Stimulated activated naive CD8-positive, alpha-beta T cell treated with anti-CD3 and anti-CD28 coated beads, Interleukin-15, Interleukin-2, amounts not matched to agents 100 ng/mL and 50 ng/mL, for 24 hours (primary cell): ENCODE data around the gene AKAP8L.

ENCODE experiments used
- H3K27ac Mint-ChIP-seq: one replicate; pipeline ENCODE4 v1.8.0; 2021; ENCODE audit warnings: mild to moderate bottlenecking, mixed read lengths
- H3K27me3 Mint-ChIP-seq: one replicate; pipeline ENCODE4 v1.8.0; 2021; ENCODE audit warnings: mixed read lengths
- H3K36me3 Mint-ChIP-seq: one replicate; pipeline ENCODE4 v1.8.0; 2021; ENCODE audit warnings: low read depth, mixed read lengths
- H3K4me1 Mint-ChIP-seq: one replicate; pipeline ENCODE4 v1.8.0; 2021; ENCODE audit warnings: low read depth, mixed read lengths
- H3K4me3 Mint-ChIP-seq: one replicate; pipeline ENCODE4 v1.8.0; 2021; ENCODE audit warnings: mild to moderate bottlenecking, mixed read lengths
- H3K9me3 Mint-ChIP-seq: one replicate; pipeline ENCODE4 v1.8.0; 2021; ENCODE audit warnings: mixed read lengths

Gene AKAP8L

DNA sequence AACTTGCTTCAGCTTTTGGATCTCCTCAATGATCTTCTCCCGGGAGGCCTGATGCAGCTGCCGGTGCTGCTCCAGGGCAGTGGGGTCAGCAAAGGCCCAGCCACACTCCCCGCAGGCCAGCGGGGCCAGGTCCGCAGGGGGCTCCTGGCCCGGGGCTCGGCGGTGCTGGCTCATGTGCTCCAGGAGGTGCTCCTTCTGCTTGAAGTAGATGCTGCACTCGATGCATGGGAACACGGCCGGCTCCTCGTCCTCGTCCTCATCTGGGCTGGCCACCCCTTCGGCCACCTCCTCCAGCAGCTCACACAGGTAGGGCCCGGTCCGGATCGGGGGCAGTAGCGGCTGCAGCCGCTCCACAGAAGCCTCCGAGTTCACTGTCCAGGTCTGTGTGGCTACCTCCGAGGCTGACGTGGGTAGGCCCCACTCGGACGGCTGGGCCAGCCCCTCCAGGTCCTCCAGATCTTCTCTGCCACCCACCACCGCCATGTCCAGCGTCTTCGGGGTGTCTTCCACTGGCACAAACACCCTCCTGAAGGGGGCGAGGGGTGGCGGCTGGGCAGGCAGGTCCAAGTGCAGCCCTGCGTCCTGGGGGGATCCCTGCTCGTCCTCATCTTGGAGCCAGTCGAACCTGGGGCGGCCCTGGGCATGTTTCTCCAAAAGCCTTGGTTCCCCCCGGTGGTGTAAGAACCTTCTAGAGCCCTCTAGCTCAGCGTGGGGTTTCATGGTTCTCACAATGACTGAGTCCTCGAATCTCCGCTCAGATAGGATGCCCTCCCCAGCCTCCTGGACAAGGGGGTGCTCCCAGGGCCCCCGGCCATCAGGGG is 21.2 kb upstream of the AKAP8L start:
- Mint-ChIP-seq H3K27ac (no peak overlapping the region), H3K9me3 (no peaks in the 10 kb centered on the region), H3K27me3 (no peaks in the 10 kb centered on the region), H3K4me1 (peaks cover 5% of the 10 kb centered on the region), H3K36me3 (no peaks in the 10 kb centered on the region), H3K4me3 (no peak overlapping the region)

DNA sequence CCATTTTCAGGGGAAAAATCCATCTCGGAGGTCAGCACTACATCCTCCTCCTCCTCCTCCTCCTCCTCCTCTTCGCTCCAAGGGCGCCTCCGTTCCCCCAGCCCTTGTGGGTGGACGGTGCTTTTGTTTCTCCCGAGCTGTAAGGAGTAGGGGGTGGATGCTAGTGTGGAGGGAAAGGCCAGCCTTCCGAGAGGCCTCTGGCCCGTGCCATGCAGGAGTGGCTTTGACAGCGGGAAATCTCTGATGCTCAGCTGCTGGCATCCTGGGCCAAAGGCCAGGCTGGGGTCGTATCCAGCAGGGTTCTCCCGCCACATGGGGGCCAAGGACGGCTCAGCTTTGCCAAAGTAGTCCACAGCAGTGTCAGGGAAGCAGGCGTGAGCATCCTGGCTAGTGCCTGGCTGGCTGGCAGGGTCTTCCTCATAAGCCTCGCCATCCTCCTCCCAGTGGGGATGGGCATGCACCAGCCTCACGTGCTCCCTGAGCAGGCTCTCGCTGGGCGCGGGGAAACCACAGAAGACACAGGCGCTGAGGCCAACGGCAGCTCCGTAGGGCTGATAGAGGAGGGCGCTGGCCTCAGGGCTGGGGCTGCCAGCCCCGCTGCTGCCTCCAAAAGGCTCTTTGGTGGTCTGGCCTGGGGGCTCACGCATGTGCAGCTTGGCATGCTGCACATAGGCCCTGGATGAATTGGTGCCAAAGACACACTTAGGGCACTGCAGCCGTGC is 20.5 kb upstream of the AKAP8L start:
- Mint-ChIP-seq H3K36me3 (no peaks in the 10 kb centered on the region), H3K4me3 (no peak overlapping the region), H3K27me3 (no peaks in the 10 kb centered on the region), H3K9me3 (no peaks in the 10 kb centered on the region), H3K27ac (no peak overlapping the region), H3K4me1 (peaks cover 5% of the 10 kb centered on the region)

DNA sequence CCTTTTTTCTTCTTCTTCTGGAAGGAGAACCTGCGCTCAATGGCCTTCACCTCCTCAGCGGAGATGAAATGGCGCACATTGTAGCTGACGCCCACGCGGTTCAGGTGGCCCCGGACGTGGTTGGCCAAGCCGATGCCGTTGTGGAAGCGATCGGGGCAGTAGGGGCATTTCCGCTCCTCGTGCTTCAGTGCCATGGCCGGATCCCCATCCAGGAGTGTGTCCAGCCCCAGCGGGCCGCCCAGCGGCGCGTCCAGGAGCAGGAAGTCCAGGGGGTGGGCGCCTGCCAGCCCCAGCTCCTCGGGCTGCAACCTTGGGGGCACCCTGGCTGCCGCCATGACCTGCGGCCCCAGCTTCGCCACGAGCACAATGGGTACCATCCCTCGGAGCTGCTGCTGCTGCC is 19.8 kb upstream of the AKAP8L start:
- no peak overlapping the region for H3K4me3 Mint-ChIP-seq
- no peaks in the 10 kb centered on the region for H3K36me3 Mint-ChIP-seq
- H3K4me1 Mint-ChIP-seq: peaks cover 5% of the 10 kb centered on the region
- no peaks in the 10 kb centered on the region for H3K9me3 Mint-ChIP-seq
- no peak overlapping the region for H3K27ac Mint-ChIP-seq
- H3K27me3 Mint-ChIP-seq: no peaks in the 10 kb centered on the region

DNA sequence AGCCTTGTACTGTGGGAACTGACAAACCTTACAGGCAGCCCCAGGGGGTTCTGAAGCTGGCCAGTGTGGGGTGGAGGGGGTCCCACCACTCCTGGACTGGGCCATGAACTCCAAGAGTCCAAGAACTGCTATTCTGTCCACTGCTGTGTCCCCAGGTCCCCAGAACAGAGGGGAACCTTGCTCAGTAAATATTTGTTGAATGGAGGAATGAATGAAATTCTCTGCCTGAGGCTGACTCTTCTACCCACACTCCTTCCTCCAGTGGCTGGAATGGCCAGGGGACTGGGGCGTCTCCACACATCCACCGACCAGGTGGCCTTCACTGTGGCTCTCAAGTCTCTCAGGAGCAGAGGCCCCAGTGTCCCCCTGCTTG is 19.3 kb upstream of the AKAP8L start:
- Mint-ChIP-seq H3K27ac (no peak overlapping the region), H3K36me3 (no peaks in the 10 kb centered on the region), H3K27me3 (no peaks in the 10 kb centered on the region), H3K4me3 (no peak overlapping the region), H3K4me1 (peaks cover 9% of the 10 kb centered on the region), H3K9me3 (no peaks in the 10 kb centered on the region)

DNA sequence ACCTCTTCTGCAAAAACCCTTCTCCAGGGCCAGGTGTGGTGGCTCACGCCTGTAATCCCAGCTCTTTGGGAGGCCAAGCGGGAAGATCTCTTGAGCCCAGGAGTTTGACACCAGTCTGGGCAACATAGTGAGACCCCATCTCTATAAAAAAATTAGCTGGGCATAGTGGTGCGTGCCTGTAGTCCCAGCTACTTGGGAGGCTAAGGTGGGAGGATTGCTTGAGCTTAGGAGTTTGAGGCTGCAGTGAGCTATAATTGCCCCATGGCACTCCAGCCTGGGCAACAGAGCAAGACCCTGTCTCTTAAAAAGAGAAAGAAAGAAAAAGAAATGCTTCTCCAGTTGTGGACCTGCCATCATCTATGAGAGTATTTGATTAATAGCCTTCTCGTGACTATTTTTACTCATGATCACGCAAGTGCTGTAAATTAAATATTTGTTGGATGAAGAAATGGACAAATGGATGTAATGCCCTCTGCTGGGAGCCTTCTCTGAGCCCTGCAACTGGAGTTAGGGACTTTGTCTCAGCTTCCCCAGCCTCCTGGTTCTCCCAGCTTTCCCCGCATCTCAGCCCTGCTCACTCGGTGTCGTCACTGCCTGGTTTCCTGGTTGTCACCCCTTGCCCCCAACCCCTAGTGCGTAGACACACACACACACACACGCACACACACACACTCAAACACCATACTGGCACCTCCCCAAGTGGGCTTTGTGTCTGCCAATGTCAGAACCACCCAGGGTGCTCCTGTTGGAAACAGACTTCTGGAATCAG is 18.8 kb upstream of the AKAP8L start:
- no peak overlapping the region for H3K4me3 Mint-ChIP-seq
- H3K27ac Mint-ChIP-seq: no peak overlapping the region
- no peaks in the 10 kb centered on the region for H3K27me3 Mint-ChIP-seq
- no peaks in the 10 kb centered on the region for H3K36me3 Mint-ChIP-seq
- H3K4me1 Mint-ChIP-seq: peaks cover 12% of the 10 kb centered on the region
- no peaks in the 10 kb centered on the region for H3K9me3 Mint-ChIP-seq

DNA sequence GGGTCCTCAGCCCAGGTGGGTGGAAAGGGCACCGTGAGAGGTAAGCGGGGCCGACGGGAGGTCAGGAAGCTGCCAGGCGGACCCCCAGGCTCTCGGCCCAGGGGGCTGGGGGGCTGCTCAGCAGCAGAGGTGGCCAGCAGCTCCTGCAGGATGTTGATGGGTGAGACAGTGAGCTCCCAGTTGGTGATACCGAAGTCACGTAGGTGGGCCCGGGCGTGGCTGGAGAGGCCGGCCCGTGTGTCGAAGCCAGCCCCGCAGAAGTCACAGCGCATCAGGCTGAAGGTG is 18.0 kb upstream of the AKAP8L start:
- Mint-ChIP-seq H3K27me3 (no peaks in the 10 kb centered on the region), H3K9me3 (no peaks in the 10 kb centered on the region), H3K4me3 (no peak overlapping the region), H3K27ac (no peak overlapping the region), H3K36me3 (peaks cover 2% of the 10 kb centered on the region), H3K4me1 (peaks cover 15% of the 10 kb centered on the region)

DNA sequence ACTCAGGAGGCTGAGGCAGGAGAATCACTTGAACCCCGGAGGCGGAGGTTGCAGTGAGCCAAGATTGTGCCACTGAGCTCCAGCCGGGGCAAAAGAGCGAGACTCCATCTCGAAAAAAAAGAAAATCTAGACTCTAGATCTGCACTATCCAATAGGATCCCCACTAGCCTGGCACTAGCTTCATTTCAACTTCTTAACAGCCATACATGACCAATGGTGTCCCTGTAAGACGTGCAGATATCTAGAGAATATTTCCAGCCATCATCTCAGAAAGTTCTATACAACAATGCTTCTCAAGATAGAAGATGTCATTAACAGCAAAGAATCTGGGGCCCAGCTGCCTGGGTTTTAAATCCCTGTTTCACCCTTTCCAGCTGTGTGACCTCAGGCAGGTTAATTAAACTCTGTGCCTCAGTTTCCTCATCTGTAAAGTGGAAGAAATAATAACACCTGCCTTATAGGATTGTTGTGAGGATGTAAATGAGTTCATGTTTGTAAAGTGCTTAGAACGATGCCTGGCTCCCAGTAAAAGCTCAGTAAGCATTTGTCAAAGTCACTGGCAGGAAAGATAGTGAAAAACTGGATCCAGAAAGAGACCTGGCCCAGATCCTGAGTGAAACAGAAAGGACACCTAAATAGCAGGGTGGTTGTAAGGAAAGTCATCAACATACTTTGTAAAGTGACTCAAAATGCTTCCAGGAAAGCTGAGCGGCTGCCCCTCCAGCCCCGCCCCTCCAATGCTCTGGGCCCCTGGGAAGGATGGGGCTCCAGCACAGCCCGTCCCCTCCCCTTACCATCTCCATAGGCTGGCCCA is 17.4 kb upstream of the AKAP8L start:
- Mint-ChIP-seq H3K27me3 (no peaks in the 10 kb centered on the region), H3K4me1 (peaks cover 20% of the 10 kb centered on the region), H3K36me3 (peaks cover 7% of the 10 kb centered on the region), H3K27ac (no peak overlapping the region), H3K9me3 (no peaks in the 10 kb centered on the region), H3K4me3 (no peak overlapping the region)

DNA sequence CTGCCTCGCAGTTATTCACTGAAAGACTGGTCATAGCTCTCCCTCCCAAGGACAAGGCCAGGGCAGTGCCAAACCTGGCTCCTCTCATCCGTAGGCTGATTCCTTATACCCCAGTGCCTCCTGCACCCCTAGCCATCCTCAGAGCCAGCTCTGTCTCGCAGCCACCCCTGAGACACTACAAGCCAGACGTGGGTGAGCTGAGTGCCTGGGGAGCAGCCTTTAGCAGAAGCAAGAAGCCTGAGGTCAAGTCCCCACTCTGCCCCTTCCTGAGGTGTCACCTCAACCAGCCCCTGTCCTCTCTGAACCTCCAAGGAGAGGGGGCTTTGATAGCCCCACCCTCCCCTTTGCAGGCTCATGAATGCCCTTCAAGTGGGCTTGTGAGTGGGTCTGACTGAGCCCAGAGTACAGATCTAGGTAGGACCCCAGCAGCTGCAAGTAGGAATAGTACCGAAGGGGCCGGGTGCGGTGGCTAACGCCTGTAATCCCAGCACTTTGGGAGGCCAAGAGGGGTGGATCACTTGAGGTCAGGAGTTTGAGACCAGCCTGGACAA is 14.8 kb upstream of the AKAP8L start:
- H3K4me1 Mint-ChIP-seq: peaks cover 33% of the 10 kb centered on the region
- H3K9me3 Mint-ChIP-seq: no peaks in the 10 kb centered on the region
- no peaks in the 10 kb centered on the region for H3K27me3 Mint-ChIP-seq
- H3K4me3 Mint-ChIP-seq: peak overlapping the region; percentile 97
- peak overlapping the region; percentile 94 for H3K27ac Mint-ChIP-seq
- H3K36me3 Mint-ChIP-seq: peaks cover 14% of the 10 kb centered on the region

DNA sequence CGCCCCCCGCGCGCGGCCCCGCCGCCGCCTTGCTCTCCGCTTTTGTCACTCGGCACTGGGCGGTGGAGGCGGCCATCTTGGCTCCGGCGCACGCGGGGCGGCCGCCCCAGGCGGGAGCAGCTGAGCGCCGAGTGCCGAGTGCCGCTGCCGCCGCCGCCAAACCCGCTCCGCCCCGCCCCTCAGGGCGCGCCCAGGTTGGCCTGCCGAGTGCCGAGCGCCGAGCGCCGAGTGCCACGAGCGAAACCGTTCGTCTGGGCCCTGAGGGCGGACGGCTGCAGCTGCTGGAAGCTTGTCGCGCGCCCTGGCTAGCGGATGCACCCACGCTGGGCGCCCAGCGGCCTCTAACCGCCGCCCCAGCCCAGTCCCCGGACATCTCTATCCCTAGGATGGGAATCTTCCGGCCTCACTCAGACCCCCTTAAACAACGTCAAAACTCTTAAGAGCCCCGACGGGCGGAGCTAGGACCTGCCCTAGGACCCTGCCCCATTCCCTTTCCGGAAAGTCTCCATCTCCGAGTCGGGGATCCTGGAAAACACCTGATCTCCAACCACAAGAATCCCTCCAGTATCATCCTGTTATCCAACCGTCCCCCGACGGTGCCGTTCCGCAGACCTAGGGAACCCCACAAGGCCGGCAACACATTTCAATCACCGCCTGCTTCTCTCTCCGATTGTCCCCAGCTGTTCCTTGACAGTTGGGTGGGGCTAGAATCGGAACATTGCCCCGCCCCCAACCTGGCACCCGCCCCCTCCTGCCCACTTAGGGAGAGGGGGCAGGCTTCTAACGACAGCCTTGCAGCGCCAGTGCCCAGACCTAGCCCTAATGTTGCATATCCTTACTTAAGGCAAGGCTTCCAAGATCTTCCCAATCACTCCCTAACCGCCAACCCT is 14.1 kb upstream of the AKAP8L start:
- H3K27me3 Mint-ChIP-seq: no peaks in the 10 kb centered on the region
- H3K36me3 Mint-ChIP-seq: peaks cover 14% of the 10 kb centered on the region
- H3K9me3 Mint-ChIP-seq: no peaks in the 10 kb centered on the region
- H3K4me1 Mint-ChIP-seq: peaks cover 33% of the 10 kb centered on the region
- H3K27ac Mint-ChIP-seq: peak overlapping the region; percentile 94
- H3K4me3 Mint-ChIP-seq: peak overlapping the region; percentile 97

DNA sequence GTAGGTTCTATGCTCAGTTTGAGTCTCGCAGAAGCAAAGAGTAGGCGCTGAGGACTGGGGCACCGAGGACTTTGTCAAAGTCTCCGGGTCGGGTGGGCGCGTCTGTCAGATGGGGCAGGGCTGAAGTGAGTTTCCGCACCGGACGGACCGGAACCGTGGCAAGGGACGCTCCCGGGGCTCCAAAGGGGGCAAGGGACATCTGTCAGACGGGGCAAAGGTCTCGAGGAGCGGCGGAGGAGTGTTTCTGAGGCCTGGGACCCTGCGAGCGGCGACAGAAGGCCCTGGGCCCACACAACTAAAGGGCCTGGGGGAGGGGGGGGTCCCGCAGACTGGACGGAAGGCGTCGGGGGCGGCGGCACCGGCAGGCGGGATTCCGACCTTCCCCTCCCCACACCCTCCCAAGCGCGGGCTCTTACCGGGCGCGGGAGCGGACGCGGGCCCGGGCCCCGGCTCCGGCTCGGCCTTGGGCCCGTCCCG is 13.3 kb upstream of the AKAP8L start:
- H3K4me3 Mint-ChIP-seq: peak overlapping the region; percentile 97
- peaks cover 33% of the 10 kb centered on the region for H3K4me1 Mint-ChIP-seq

DNA sequence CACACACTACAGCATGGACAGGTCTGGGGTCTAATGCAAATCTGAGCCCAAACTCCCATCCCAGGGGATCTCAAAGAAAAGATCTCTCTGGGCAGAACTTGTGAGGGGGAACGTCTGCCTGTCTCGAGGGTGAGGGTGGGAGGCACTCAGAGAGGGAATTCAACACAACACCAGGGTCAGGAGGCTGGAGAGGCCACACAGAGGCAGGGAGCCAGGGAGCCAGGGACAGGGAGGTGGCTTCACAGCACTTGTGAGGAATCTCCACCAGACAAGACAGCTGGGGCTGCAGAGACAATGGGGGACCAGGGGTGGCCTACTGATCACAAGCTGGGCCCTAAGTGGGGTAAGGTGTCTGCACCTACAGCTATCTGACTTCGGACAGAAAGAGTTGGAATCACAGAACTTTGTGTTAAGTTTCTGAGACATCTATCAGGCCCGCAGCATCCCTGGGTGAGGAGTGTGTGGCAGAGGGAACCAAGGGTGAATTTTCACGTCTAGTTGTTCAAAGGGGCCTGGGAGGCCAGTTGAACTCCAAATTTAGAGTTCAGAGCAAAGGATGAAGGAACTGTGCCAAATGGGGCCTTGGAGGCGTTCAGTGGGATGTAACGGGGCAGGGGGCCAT is 12.7 kb upstream of the AKAP8L start:
- H3K4me1 Mint-ChIP-seq: peaks cover 33% of the 10 kb centered on the region
- no peaks in the 10 kb centered on the region for H3K27me3 Mint-ChIP-seq
- no peaks in the 10 kb centered on the region for H3K9me3 Mint-ChIP-seq
- H3K27ac Mint-ChIP-seq: peak overlapping the region; percentile 97
- H3K4me3 Mint-ChIP-seq: peak overlapping the region; percentile 97
- peaks cover 24% of the 10 kb centered on the region for H3K36me3 Mint-ChIP-seq

More for the DNA sequence above, 13.3 kb upstream of the AKAP8L start:
- no peaks in the 10 kb centered on the region for H3K9me3 Mint-ChIP-seq
- H3K27ac Mint-ChIP-seq: peak overlapping the region; percentile 97
- no peaks in the 10 kb centered on the region for H3K27me3 Mint-ChIP-seq
- H3K36me3 Mint-ChIP-seq: peaks cover 20% of the 10 kb centered on the region

DNA sequence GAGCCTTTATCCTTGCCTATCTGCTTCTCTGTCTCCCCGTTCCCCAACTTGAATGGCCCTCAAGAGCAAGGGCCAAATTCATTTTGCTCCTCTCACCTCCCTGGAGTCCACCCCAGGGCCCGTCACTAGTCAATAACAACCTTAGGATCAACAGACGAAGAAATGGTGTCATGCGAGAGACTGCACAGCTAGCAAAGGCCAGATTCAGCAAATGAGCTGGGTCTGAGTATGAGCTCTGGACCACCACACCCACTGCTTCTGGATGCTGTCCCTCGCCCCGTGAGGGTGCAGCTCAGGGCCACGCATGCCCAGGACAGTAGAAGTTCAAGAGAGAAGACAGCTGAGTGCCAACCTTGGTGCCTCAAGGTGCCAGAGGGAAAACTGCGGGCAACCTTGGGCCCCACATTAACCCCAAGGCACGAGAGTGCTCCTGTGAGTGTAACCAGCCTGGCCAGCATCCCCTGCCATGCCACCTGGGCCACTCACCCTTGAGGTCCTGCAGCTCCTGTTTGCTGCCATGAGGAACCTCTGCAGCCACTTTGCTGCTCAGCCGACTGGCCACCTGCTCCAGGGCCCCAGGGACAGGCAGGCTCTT is 11.8 kb upstream of the AKAP8L start:
- Mint-ChIP-seq H3K9me3 (no peaks in the 10 kb centered on the region), H3K27me3 (no peaks in the 10 kb centered on the region), H3K4me1 (peaks cover 28% of the 10 kb centered on the region), H3K36me3 (peaks cover 33% of the 10 kb centered on the region), H3K4me3 (peak overlapping the region; percentile 97), H3K27ac (peak overlapping the region; percentile 53)
